ENCODE data around the gene KCNJ6.
"Not testable (repeated sequence)": the region's sequence is repeated elsewhere in the genome, so short reads cannot be mapped to it uniquely, and the experiment has no call there.

The KCNJ6 gene

DNA sequence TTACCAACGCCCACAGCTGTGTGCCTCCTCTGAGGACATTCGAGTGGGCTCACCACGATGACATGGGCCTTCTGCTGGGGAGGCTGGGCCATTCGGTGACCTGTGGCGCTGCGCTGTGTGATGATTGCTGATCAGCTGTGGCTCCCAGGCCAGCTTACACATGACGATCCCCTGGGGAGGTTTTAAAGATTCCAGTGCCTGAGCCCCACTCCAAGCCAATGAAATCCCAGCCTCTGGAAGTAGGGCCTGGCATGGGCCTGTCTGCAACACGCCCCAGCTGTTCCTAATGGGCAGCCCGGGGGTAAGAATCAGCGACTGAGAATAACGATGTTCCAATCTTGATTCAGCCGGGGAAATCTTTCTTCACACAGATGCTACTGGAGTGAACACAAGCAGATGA, 153.7 kb downstream of the KCNJ6 start:
- Histone ChIP-seq H3K9me3 (ENCODE audit: control insufficient read depth, insufficient read depth, low read length) (no peaks in the 10 kb centered on the region; the same call in 1 of the 2 replicates), H3K4me1 (ENCODE audit: control insufficient read depth, insufficient read depth, low read length) (no peaks in the 10 kb centered on the region; the same call in 1 of the 2 replicates), H3K27me3 (ENCODE audit: control insufficient read depth, insufficient read depth, low read length) (no peaks in the 10 kb centered on the region), H3K27ac (ENCODE audit: low read length) (no peak overlapping the region), H3K4me3 (ENCODE audit: low read length) (no peak overlapping the region), H3K36me3 (ENCODE audit: control insufficient read depth, insufficient read depth, low read length) (no peaks in the 10 kb centered on the region)
- no peak for DNase-seq (ENCODE audit: low read depth, low spot score)
- no CpG with 5 or more reads among the region's 12 CpGs for WGBS (ENCODE audit: insufficient coverage, insufficient read length)

DNA sequence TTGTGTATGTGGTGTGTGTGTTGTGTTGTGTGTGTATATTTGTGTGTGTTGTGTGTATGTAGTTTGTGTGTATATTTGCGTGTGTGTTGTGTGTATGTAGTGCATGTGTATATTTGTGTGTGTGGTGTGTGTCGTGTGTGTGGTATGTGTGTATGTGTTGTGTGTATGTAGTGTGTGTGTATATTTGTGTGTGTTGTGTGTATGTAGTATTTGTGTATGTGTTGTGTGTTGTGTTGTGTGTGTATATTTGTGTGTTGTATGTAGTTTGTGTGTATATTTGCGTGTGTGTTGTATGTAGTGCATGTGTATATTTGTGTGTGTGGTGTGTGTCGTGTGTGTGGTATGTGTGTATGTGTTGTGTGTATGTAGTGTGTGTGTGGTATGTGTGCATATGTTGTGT, 154.9 kb downstream of the KCNJ6 start:
- WGBS (ENCODE audit: insufficient coverage, insufficient read length), result 100% methylated on average over 4 of the region's 4 CpGs
- H3K4me1 ChIP-seq (ENCODE audit: control insufficient read depth, insufficient read depth, low read length); H3K27ac ChIP-seq (ENCODE audit: low read length); DNase-seq (ENCODE audit: low read depth, low spot score); H3K27me3 ChIP-seq (ENCODE audit: control insufficient read depth, insufficient read depth, low read length); H3K4me3 ChIP-seq (ENCODE audit: low read length); H3K36me3 ChIP-seq (ENCODE audit: control insufficient read depth, insufficient read depth, low read length); H3K9me3 ChIP-seq (ENCODE audit: control insufficient read depth, insufficient read depth, low read length): not testable (repeated sequence)

DNA sequence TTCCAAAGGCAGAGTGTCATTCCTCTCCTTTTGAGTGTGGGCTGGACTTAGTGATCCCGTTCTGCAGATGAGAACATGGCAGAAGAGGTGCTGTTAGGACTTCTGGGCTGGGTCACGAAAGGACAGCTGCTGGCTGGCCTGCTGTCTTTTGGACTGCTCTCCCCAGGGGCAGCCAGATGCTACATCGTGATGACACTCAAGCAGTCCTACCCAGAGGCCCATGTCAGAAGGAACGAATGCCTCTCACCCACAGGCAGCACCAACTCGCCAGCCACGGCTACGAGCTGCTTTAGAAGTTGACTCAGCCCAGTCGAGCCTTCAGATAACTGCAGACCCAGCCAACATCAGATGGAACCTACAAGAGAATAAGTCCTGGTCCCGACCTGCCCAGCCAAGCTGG, 156.5 kb downstream of the KCNJ6 start:
- no peaks in the 10 kb centered on the region for H3K9me3 ChIP-seq (ENCODE audit: control insufficient read depth, insufficient read depth, low read length)
- no peaks in the 10 kb centered on the region for H3K27me3 ChIP-seq (ENCODE audit: control insufficient read depth, insufficient read depth, low read length)
- no peak overlapping the region for H3K27ac ChIP-seq (ENCODE audit: low read length)
- no peaks in the 10 kb centered on the region for H3K36me3 ChIP-seq (ENCODE audit: control insufficient read depth, insufficient read depth, low read length)
- H3K4me3 ChIP-seq (ENCODE audit: low read length), result no peak overlapping the region
- no peak for DNase-seq (ENCODE audit: low read depth, low spot score)
- no CpG with 5 or more reads among the region's 9 CpGs for WGBS (ENCODE audit: insufficient coverage, insufficient read length)
- peaks cover 2% of the 10 kb centered on the region; the same call in 1 of the 2 replicates for H3K4me1 ChIP-seq (ENCODE audit: control insufficient read depth, insufficient read depth, low read length)

DNA sequence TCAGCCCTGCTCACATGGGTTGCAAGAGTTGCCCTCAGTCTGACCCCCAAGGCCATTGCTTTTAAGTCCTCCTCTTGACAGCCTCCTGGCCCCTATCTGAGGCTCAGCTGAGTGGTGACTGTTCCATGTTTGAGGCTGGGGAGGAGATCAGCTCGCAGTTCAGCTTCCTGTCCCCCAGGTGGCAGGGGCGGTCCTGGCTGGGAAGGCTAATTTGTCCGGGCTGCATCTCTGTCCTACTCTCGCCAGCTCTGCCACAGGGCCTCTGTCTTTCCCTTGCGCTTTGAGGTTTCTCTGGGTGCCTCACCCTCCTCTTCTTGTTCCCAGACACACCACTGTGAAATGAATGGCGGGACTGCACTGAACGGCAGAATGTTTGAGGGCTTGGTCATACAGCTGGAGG, 157.3 kb downstream of the KCNJ6 start:
- peak; percentile 29 for DNase-seq (ENCODE audit: low read depth, low spot score)
- Histone ChIP-seq H3K9me3 (ENCODE audit: control insufficient read depth, insufficient read depth, low read length) (no peaks in the 10 kb centered on the region), H3K4me3 (ENCODE audit: low read length) (no peak overlapping the region), H3K27me3 (ENCODE audit: control insufficient read depth, insufficient read depth, low read length) (no peaks in the 10 kb centered on the region), H3K4me1 (ENCODE audit: control insufficient read depth, insufficient read depth, low read length) (peaks cover 2% of the 10 kb centered on the region; the same call in 1 of the 2 replicates), H3K36me3 (ENCODE audit: control insufficient read depth, insufficient read depth, low read length) (no peaks in the 10 kb centered on the region), H3K27ac (ENCODE audit: low read length) (no peak overlapping the region)
- no CpG with 5 or more reads among the region's 7 CpGs for WGBS (ENCODE audit: insufficient coverage, insufficient read length)

DNA sequence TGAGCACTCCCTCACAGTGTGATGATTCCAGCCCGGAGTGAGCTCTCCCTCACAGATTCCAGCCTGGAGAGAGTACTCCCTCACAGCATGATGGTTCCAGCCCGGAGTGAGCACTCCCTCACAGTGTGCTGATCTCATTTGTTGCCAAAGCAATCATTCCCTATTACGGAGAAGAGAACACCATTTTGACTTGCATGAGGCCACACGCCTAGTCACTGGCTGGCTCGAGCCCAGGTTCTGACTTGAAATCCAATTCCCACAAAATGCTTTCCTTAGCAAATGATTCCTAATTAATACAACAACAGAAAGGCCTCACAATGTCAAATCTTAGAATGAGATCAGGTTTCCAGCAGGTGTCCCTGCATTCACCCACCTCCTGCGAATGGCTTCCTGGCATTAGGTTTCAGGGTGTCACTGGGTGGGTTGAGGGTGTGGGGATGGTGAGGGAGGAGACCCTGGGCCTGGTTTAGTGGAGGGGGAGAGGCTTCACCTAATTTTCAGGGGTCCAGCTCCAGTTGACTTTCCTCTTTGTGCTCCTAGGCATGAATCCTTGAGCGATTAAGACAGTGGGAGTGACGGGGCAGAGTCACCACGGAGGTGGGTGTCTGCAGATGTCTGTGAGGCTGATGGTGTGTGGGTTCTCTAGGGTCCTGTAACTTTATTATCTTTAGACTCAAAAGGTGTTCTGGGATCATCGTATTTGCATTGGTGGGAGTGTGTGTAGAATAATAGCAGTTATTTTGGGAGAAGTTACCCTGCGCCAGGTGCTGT, 158.5 kb downstream of the KCNJ6 start:
- H3K9me3 ChIP-seq (ENCODE audit: control insufficient read depth, insufficient read depth, low read length), result no peaks in the 10 kb centered on the region
- no peak overlapping the region for H3K27ac ChIP-seq (ENCODE audit: low read length)
- no peaks in the 10 kb centered on the region for H3K36me3 ChIP-seq (ENCODE audit: control insufficient read depth, insufficient read depth, low read length)
- no peak for DNase-seq (ENCODE audit: low read depth, low spot score)
- peaks cover 2% of the 10 kb centered on the region; the same call in 1 of the 2 replicates for H3K4me1 ChIP-seq (ENCODE audit: control insufficient read depth, insufficient read depth, low read length)
- no peak overlapping the region for H3K4me3 ChIP-seq (ENCODE audit: low read length)
- no peaks in the 10 kb centered on the region for H3K27me3 ChIP-seq (ENCODE audit: control insufficient read depth, insufficient read depth, low read length)
- no CpG with 5 or more reads among the region's 11 CpGs for WGBS (ENCODE audit: insufficient coverage, insufficient read length)

DNA sequence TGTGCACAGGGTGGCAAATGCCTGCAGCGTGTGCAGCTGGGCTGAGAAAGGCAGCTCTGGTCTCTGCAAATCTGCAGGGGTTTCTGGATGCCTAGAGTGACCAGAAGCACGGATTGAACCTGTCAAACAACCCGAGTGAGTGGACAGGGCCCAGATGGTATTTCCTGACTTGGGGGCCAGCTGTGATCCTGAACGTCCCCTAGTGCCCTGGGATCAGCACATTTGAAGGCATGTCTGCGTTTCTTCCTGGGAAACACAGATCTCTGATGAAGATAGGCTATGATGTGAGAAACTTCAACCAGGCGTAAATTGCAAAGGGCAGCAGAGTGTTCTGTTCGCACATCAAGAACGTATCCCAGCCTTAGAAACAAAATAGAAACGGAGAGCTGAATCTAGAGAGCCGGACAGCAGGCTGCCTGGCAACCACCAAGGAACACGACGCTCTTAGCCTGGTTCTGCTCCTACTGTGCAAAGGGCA, 163.1 kb downstream of the KCNJ6 start:
- H3K36me3 ChIP-seq (ENCODE audit: control insufficient read depth, insufficient read depth, low read length), result no peaks in the 10 kb centered on the region
- 0 out of 2 replicates have a peak, but pooled peaks cover 2% of the 10 kb centered on the region for H3K4me1 ChIP-seq (ENCODE audit: control insufficient read depth, insufficient read depth, low read length)
- no peaks in the 10 kb centered on the region for H3K9me3 ChIP-seq (ENCODE audit: control insufficient read depth, insufficient read depth, low read length)
- H3K27me3 ChIP-seq (ENCODE audit: control insufficient read depth, insufficient read depth, low read length), result no peaks in the 10 kb centered on the region
- H3K27ac ChIP-seq (ENCODE audit: low read length), result no peak overlapping the region
- H3K4me3 ChIP-seq (ENCODE audit: low read length), result no peak overlapping the region
- WGBS (ENCODE audit: insufficient coverage, insufficient read length), result no CpG with 5 or more reads among the region's 12 CpGs
- DNase-seq (ENCODE audit: low read depth, low spot score), result no peak

DNA sequence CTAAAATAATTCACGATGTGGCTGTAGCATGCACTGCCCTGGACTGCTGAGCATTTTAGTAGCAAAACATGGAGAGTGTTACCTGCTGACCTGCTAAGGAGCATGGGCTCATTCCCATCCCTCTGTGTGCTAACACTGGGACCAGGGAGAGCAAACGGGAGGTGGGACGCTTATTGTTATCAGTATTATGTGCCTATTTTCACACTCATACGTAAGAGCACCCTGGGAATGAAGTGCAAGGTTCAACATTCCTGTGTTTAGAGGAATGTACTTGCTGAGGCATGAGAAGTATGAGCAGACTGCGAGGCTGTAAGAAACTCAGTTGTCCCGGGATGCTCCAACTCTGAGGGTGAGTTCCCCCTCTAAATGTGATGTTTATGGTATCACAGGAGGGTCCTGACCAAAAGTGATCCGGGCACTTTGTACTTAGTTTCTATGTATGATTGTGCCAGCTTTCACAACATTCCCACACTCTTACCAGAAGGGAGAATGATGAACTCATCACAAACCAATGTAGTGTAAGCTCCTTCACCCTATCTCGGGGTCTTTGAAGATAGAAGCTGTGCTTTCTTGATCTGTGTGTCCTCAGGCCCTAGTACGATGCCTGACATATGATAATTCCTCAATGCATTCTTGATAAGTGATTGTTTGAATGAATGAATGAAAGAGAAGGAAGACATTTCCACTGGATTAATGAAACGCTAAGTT, 164.8 kb downstream of the KCNJ6 start:
- no peaks in the 10 kb centered on the region for H3K36me3 ChIP-seq (ENCODE audit: control insufficient read depth, insufficient read depth, low read length)
- H3K4me3 ChIP-seq (ENCODE audit: low read length), result no peak overlapping the region
- H3K4me1 ChIP-seq (ENCODE audit: control insufficient read depth, insufficient read depth, low read length), result 0 out of 2 replicates have a peak, but pooled peaks cover 2% of the 10 kb centered on the region
- no peaks in the 10 kb centered on the region for H3K27me3 ChIP-seq (ENCODE audit: control insufficient read depth, insufficient read depth, low read length)
- no peak for DNase-seq (ENCODE audit: low read depth, low spot score)
- WGBS (ENCODE audit: insufficient coverage, insufficient read length), result no CpG with 5 or more reads among the region's 10 CpGs
- no peak overlapping the region for H3K27ac ChIP-seq (ENCODE audit: low read length)
- H3K9me3 ChIP-seq (ENCODE audit: control insufficient read depth, insufficient read depth, low read length), result no peaks in the 10 kb centered on the region

DNA sequence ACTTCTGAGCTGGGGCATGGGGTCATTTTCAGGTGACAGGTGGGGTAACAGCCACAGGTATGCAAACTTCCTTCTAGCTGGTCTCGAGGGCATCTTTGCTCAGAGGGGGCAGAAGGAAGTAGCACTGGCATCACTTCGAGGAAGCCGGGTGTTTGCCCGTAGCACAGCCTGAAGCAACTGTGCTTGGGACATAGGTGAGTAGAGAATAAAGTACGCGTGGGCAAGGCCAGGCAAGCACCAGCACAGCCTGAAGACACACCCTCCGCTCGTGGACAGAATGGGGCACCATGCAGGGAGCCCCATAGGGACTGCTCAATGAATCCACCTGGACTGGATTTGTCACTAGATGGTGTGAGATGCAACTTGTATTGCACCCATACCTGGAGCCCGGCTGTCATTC, 167.1 kb downstream of the KCNJ6 start:
- Histone ChIP-seq H3K4me1 (ENCODE audit: control insufficient read depth, insufficient read depth, low read length) (no peaks in the 10 kb centered on the region), H3K4me3 (ENCODE audit: low read length) (no peak overlapping the region), H3K27ac (ENCODE audit: low read length) (no peak overlapping the region), H3K9me3 (ENCODE audit: control insufficient read depth, insufficient read depth, low read length) (no peaks in the 10 kb centered on the region), H3K27me3 (ENCODE audit: control insufficient read depth, insufficient read depth, low read length) (no peaks in the 10 kb centered on the region), H3K36me3 (ENCODE audit: control insufficient read depth, insufficient read depth, low read length) (no peaks in the 10 kb centered on the region)
- no CpG with 5 or more reads among the region's 9 CpGs for WGBS (ENCODE audit: insufficient coverage, insufficient read length)
- no peak for DNase-seq (ENCODE audit: low read depth, low spot score)

DNA sequence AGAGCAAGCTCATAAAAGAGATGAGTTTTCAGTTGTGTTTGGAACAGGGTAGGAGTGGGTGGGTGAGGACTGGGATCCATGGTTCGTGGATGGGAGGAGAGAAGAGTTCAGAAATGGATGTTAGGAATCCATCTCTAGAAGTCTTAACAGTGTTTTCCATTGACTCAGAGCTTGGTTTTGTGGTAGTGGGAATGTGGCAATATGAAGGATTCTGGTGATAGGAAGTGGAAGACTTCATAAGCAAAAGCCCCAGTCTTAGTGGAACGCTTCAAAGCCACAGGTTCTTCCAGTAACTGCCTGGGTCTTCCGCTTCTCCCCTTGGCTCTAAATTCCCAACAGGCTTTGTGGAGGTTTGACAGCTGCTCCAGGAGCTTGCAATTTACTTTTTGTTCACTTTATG, 167.9 kb downstream of the KCNJ6 start:
- WGBS (ENCODE audit: insufficient coverage, insufficient read length), result no CpG with 5 or more reads among the region's 3 CpGs
- H3K4me3 ChIP-seq (ENCODE audit: low read length), result no peak overlapping the region
- H3K4me1 ChIP-seq (ENCODE audit: control insufficient read depth, insufficient read depth, low read length), result no peaks in the 10 kb centered on the region
- no peaks in the 10 kb centered on the region for H3K9me3 ChIP-seq (ENCODE audit: control insufficient read depth, insufficient read depth, low read length)
- no peaks in the 10 kb centered on the region for H3K27me3 ChIP-seq (ENCODE audit: control insufficient read depth, insufficient read depth, low read length)
- H3K36me3 ChIP-seq (ENCODE audit: control insufficient read depth, insufficient read depth, low read length), result no peaks in the 10 kb centered on the region
- no peak for DNase-seq (ENCODE audit: low read depth, low spot score)
- H3K27ac ChIP-seq (ENCODE audit: low read length), result no peak overlapping the region

DNA sequence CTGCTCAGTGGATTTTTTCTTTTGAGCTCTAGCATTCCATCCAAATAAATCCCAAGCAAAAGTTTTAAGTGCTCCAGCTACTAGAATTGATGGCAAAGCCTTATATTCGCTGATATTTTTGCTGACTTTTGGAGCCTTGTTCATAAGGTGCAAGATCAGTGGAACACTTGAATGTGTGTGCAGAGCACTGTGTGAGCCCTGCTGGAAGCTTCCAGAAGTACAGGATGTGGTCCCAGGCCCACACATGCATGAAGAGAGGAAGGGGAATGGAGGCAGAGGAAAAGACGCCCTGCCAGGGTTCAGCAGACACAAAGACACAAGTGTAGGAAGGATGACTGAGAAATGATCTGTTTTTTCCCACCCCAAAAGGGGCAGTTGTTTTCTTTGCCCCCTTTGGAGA, 169.4 kb downstream of the KCNJ6 start:
- no peaks in the 10 kb centered on the region for H3K27me3 ChIP-seq (ENCODE audit: control insufficient read depth, insufficient read depth, low read length)
- no CpG with 5 or more reads among the region's 2 CpGs for WGBS (ENCODE audit: insufficient coverage, insufficient read length)
- H3K4me3 ChIP-seq (ENCODE audit: low read length), result no peak overlapping the region
- H3K4me1 ChIP-seq (ENCODE audit: control insufficient read depth, insufficient read depth, low read length), result no peaks in the 10 kb centered on the region
- H3K9me3 ChIP-seq (ENCODE audit: control insufficient read depth, insufficient read depth, low read length), result no peaks in the 10 kb centered on the region
- H3K27ac ChIP-seq (ENCODE audit: low read length), result no peak overlapping the region
- H3K36me3 ChIP-seq (ENCODE audit: control insufficient read depth, insufficient read depth, low read length), result no peaks in the 10 kb centered on the region
- DNase-seq (ENCODE audit: low read depth, low spot score), result no peak
